Measurements from ENCODE around the gene CNDP1.
"Not testable (repeated sequence)": the region's sequence is repeated elsewhere in the genome, so short reads cannot be mapped to it uniquely, and the experiment has no call there.

The CNDP1 gene

DNA sequence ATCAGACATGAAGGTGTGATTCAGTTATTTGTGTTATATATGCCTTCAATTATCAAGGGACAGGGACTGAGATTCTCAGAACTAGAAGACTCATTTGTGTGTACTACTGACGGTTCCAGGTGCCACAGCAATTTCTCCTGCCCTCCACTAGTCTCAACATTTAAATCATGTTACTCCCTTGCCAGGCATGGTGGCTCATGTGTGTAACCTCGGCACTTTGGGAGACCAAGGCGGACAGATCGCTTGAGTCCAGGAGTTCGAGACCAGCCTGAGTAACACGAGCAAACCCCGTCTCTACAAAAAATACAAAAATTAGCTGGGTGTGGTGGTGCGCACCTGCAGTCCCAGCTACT, 37.0 kb upstream of the CNDP1 start:
- DNase-seq (ENCODE audit: extremely low read depth, insufficient read length): no peak
- Histone ChIP-seq H3K36me3 (ENCODE audit: control insufficient read depth, insufficient read depth, low read length) (peaks cover 1% of the 10 kb centered on the region; the same call in 1 of the 2 replicates), H3K4me3 (replicated peaks; ENCODE audit: low read depth, low read length) (peak overlapping the region; percentile 91), H3K27me3 (replicated peaks; ENCODE audit: control insufficient read depth, insufficient read depth, low read length) (no peaks in the 10 kb centered on the region)
- TF ChIP-seq, protein P1, sequence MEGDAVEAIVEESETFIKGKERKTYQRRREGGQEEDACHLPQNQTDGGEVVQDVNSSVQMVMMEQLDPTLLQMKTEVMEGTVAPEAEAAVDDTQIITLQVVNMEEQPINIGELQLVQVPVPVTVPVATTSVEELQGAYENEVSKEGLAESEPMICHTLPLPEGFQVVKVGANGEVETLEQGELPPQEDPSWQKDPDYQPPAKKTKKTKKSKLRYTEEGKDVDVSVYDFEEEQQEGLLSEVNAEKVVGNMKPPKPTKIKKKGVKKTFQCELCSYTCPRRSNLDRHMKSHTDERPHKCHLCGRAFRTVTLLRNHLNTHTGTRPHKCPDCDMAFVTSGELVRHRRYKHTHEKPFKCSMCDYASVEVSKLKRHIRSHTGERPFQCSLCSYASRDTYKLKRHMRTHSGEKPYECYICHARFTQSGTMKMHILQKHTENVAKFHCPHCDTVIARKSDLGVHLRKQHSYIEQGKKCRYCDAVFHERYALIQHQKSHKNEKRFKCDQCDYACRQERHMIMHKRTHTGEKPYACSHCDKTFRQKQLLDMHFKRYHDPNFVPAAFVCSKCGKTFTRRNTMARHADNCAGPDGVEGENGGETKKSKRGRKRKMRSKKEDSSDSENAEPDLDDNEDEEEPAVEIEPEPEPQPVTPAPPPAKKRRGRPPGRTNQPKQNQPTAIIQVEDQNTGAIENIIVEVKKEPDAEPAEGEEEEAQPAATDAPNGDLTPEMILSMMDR (IDR thresholded peaks at IDR 0.05; ENCODE audit: insufficient read depth, low read length, poor library complexity, severe bottlenecking): no peak

DNA sequence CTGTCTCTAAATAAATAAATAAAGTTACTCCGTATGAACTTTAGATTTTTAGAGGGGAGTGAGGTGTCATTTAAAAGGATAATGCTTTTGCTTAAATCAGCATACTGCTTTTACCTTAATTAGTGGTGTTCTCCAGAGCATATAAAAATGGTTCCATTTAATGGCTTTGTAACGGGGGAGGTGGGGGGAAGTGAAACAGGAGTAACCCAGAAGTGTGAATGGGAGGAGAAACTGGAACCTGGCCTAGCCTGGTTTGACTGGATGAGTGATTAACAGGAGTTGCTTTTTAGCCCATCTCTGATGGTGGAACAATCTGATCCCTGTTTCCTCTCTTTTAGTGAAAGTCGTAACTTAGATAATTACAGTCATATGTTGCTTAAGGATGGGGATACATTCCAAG, 36.5 kb upstream of the CNDP1 start:
- H3K27me3 ChIP-seq (replicated peaks; ENCODE audit: control insufficient read depth, insufficient read depth, low read length): no peaks in the 10 kb centered on the region
- no peak for DNase-seq (ENCODE audit: extremely low read depth, insufficient read length)
- H3K4me3 ChIP-seq (replicated peaks; ENCODE audit: low read depth, low read length): peak overlapping the region; percentile 91; the same call in 1 of the 2 replicates
- peaks cover 3% of the 10 kb centered on the region for H3K36me3 ChIP-seq (ENCODE audit: control insufficient read depth, insufficient read depth, low read length)
- TF ChIP-seq, protein P1 (IDR thresholded peaks at IDR 0.05; ENCODE audit: insufficient read depth, low read length, poor library complexity, severe bottlenecking): no peak

DNA sequence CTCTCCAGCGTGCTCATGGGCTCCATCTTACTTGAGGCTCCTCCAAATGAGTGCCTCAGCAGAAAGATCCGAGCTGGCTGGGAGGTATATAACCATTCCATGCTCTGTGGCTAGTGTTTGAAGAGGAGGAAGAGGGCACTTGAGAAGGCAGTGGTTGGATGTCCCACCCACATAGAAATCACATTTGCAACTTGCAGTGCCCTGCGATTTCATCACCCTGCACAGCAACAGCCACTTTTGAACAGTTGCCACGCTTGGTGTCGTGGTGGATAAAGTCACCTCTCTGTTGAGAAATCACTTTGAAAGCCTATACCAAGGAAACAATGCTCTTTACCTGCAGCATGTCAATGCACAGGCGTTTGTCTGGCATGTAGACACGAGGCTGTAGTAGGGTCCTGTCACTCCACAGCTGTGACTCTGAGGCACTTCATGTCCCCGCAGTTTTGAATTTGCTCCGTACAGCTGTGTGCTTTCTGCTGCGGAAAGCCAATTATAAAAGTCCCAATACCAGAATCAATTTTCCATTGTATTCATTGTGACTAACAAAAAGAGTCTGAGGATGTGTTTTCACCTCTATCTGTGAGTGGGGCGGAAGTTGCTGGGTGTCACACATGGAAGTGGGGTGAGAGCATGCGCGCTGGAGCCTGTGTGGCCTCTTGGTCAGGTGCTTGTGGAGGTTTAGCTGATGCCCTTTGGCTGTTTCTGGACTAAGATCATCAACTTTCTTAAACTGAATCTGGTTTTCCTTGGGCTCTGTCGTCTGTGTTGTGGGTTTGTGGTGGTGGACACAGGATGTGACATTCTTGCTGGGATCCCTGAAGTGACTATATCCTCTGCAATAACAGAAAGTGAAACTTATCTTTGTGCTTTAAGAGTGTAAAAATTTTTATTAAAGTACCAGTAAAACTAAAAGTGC, 35.3 kb upstream of the CNDP1 start:
- Histone ChIP-seq H3K4me3 (replicated peaks; ENCODE audit: low read depth, low read length) (peak overlapping the region; percentile 73), H3K36me3 (ENCODE audit: control insufficient read depth, insufficient read depth, low read length) (peaks cover 3% of the 10 kb centered on the region), H3K27me3 (replicated peaks; ENCODE audit: control insufficient read depth, insufficient read depth, low read length) (no peaks in the 10 kb centered on the region)
- TF ChIP-seq, protein P1 (IDR thresholded peaks at IDR 0.05; ENCODE audit: insufficient read depth, low read length, poor library complexity, severe bottlenecking): no peak
- peak; percentile 62 for DNase-seq (ENCODE audit: extremely low read depth, insufficient read length)

DNA sequence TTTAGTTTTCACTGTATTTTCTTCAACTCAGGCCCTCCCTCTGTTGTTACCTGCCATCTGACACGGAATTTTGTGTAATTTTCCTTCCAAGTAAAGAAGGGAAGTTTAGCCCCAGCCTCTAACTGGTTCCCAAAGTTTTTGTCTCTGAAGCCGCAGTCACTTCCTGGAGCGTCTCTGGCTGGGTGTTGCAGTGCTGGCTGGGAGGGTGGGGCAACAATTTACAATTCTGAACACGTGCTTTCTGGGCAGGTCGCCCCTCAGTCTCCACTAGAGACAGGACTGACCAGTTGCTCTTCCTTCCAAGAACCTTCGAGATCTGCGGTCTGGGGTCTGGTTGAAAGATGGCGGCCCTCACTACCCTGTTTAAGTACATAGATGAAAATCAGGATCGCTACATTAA, 34.7 kb upstream of the CNDP1 start:
- peak; percentile 57 for DNase-seq (ENCODE audit: extremely low read depth, insufficient read length)
- peak overlapping the region; percentile 73 for H3K4me3 ChIP-seq (replicated peaks; ENCODE audit: low read depth, low read length)
- no peaks in the 10 kb centered on the region for H3K27me3 ChIP-seq (replicated peaks; ENCODE audit: control insufficient read depth, insufficient read depth, low read length)
- TF ChIP-seq, protein P1 (IDR thresholded peaks at IDR 0.05; ENCODE audit: insufficient read depth, low read length, poor library complexity, severe bottlenecking): no peak
- peaks cover 7% of the 10 kb centered on the region for H3K36me3 ChIP-seq (ENCODE audit: control insufficient read depth, insufficient read depth, low read length)

DNA sequence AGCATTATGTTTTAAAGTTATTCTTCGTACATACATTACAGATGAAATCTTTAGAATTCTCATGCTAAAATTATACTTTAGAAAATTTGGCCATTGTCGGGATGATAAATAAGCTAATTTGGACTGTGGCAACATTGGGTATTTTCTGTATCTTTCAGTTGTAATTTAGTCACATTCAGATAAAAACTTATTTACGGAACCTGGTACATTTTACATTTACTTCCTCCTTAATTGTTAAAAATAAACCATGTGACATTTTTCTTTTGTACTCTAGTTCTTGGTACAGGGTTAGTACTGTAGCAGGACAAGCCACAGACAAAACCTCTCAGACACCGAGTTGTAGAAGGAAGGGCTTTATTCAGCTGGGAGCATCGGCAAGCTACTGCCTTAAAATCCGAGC, 33.9 kb upstream of the CNDP1 start:
- peak overlapping the region; percentile 73 for H3K4me3 ChIP-seq (replicated peaks; ENCODE audit: low read depth, low read length)
- H3K27me3 ChIP-seq (replicated peaks; ENCODE audit: control insufficient read depth, insufficient read depth, low read length): no peaks in the 10 kb centered on the region
- TF ChIP-seq, protein P1 (IDR thresholded peaks at IDR 0.05; ENCODE audit: insufficient read depth, low read length, poor library complexity, severe bottlenecking): no peak
- no peak for DNase-seq (ENCODE audit: extremely low read depth, insufficient read length)
- H3K36me3 ChIP-seq (ENCODE audit: control insufficient read depth, insufficient read depth, low read length): peaks cover 7% of the 10 kb centered on the region

DNA sequence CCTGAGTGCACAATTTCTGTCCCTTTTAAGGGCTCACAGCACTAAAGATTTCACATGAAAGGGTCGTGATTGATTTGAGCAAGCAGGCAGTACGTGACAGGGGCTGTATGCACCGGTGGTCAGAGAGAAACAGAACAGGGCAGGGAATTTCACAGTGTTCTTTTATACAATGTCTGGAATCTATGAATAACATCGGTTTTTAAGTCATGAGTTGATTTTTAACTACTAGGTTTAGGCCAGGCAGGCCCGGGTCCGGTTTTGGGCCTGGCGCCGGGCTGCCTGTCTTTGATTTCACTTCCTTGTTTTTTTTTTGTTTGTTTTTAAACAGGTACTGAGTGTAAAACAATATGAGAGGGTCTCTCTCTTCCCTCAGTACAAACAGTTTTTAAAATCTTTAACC, 33.5 kb upstream of the CNDP1 start:
- not testable (repeated sequence) for DNase-seq (ENCODE audit: extremely low read depth, insufficient read length); H3K36me3 ChIP-seq (ENCODE audit: control insufficient read depth, insufficient read depth, low read length); H3K27me3 ChIP-seq (replicated peaks; ENCODE audit: control insufficient read depth, insufficient read depth, low read length)
- peak overlapping the region; percentile 73 for H3K4me3 ChIP-seq (replicated peaks; ENCODE audit: low read depth, low read length)

All from GM06990 (cell line).